CD4-positive, alpha-beta T cell treated with Interleukin-17A for 4 hours (primary cell): Measurements from ENCODE around the gene TMEM135.
A peak's percentile ranks its signal among the peaks of the same experiment; 100 is the strongest.
"Not testable (repeated sequence)": the region's sequence is repeated elsewhere in the genome, so short reads cannot be mapped to it uniquely, and the experiment has no call there.

Experiments
- DNase-seq: peaks from one replicate; pipeline ENCODE4 v3.0.0-alpha.2; 2020; ENCODE audit warnings: mixed read lengths

TMEM135 gene

GRCh38 chr11:87143641-87144040, 105.9 kb downstream of the TMEM135 start:
- DNase-seq, result peak; percentile 10

GRCh38 chr11:87144252-87144651, 106.5 kb downstream of the TMEM135 start:
- no peak for DNase-seq

GRCh38 chr11:87148749-87149148, 111.0 kb downstream of the TMEM135 start:
- DNase-seq, result no peak

GRCh38 chr11:87149782-87150181, 112.0 kb downstream of the TMEM135 start:
- not testable (repeated sequence) for DNase-seq

GRCh38 chr11:87150936-87151335, 113.2 kb downstream of the TMEM135 start:
- no peak for DNase-seq

- DNase-seq, result no peak
Measured at GRCh38 chr11:87154246-87154645, 116.5 kb downstream of the TMEM135 start.

GRCh38 chr11:87156970-87157369, 119.2 kb downstream of the TMEM135 start:
- DNase-seq, result no peak

GRCh38 chr11:87169076-87169475, 131.3 kb downstream of the TMEM135 start:
- not testable (repeated sequence) for DNase-seq

GRCh38 chr11:87173185-87174039, 135.7 kb downstream of the TMEM135 start:
- no peak for DNase-seq

- no peak for DNase-seq
Measured at GRCh38 chr11:87174870-87175269, 137.1 kb downstream of the TMEM135 start.

- DNase-seq, result no peak
Measured at GRCh38 chr11:87176044-87176443, 138.3 kb downstream of the TMEM135 start.

GRCh38 chr11:87179621-87180020, 141.9 kb downstream of the TMEM135 start:
- DNase-seq, result no peak

- DNase-seq, result no peak
Measured at GRCh38 chr11:87180742-87181141, 143.0 kb downstream of the TMEM135 start.

GRCh38 chr11:87181143-87181542, 143.4 kb downstream of the TMEM135 start:
- DNase-seq, result no peak

- no peak for DNase-seq
Measured at GRCh38 chr11:87185228-87185627, 147.5 kb downstream of the TMEM135 start.

GRCh38 chr11:87187076-87187475, 149.3 kb downstream of the TMEM135 start:
- no peak for DNase-seq

- no peak for DNase-seq
Measured at GRCh38 chr11:87187930-87188329, 150.2 kb downstream of the TMEM135 start.

GRCh38 chr11:87188396-87188795, 150.7 kb downstream of the TMEM135 start:
- not testable (repeated sequence) for DNase-seq

- DNase-seq, result not testable (repeated sequence)
Measured at GRCh38 chr11:87188921-87189320, 151.2 kb downstream of the TMEM135 start.

- no peak for DNase-seq
Measured at GRCh38 chr11:87190071-87190470, 152.3 kb downstream of the TMEM135 start.

GRCh38 chr11:87193756-87194470, 156.2 kb downstream of the TMEM135 start:
- DNase-seq, result no peak

GRCh38 chr11:87194985-87195820, 157.5 kb downstream of the TMEM135 start:
- no peak for DNase-seq

GRCh38 chr11:87198266-87198881, 160.6 kb downstream of the TMEM135 start:
- DNase-seq, result no peak
